Gastrocnemius medialis (tissue), 4 donors: ENCODE data around the gene KLKB1. TPM values are rescaled to one million over a fixed set of nuclear protein-coding genes. Genes with fewer than 3 reads are reported as not detected.

ENCODE experiments used
- ATAC-seq, 2 donors: fragments of 150-250 bp; one replicate each; pipeline ENCODE4 v1.9.1; 2016
- DNase-seq, 2 donors: peaks; one replicate each; pipeline ENCODE4 v3.0.0-alpha.2; 2019
- H3K27ac ChIP-seq, 4 donors: fragments of 200-600 bp; sonication (generic); 1 replicate in 1 of 4; 2 replicates in 3 of 4; pipeline ENCODE4 v1.5.1; 2016 to 2018; ENCODE audit warnings: mild to moderate bottlenecking in 2 of 4, moderate library complexity in 1 of 4
- H3K27me3 ChIP-seq, 3 donors: fragments of 200-600 bp; sonication (generic) in 2 of 3; 1 replicate in 1 of 3; 2 replicates in 2 of 3; pipeline versions ENCODE4 v1.5.1 to v1.6.0; 2016 to 2019; ENCODE audit warnings: mild to moderate bottlenecking in 1 of 3, moderate library complexity in 1 of 3
- H3K36me3 ChIP-seq, 2 donors: fragments of 200-600 bp; sonication (generic) in 1 of 2; one replicate each; pipeline ENCODE4 v1.5.1; 2017 to 2018
- H3K4me1 ChIP-seq, 2 donors: fragments of 200-600 bp; sonication (generic) in 1 of 2; one replicate each; pipeline ENCODE4 v1.5.1; 2016 to 2017; ENCODE audit warnings: mild to moderate bottlenecking in 2 of 2
- H3K4me3 ChIP-seq, 4 donors: fragments of 200-600 bp; sonication (generic) in 3 of 4; 1 replicate in 1 of 4; 2 replicates in 3 of 4; pipeline ENCODE4 v1.5.1; 2016 to 2019; ENCODE audit warnings: mild to moderate bottlenecking in 2 of 4
- H3K9me3 ChIP-seq, 3 donors: fragments of 200-600 bp; sonication (generic) in 2 of 3; 1 replicate in 1 of 3; 2 replicates in 2 of 3; pipeline ENCODE4 v1.5.1; 2016 to 2019
- CTCF ChIP-seq, 5 experiments: fragments of 450-650 bp in 3 of 5; fragments of 200-600 bp in 2 of 5; sonication (generic) in 2 of 5; IDR thresholded peaks in 4 of 5; conservative IDR thresholded peaks in 1 of 5; 1 replicate in 4 of 5; 2 replicates in 1 of 5; pipeline ENCODE4 v1.5.1; 2016 to 2019; ENCODE audit warnings: antibody characterized with exemption in 5 of 5, mild to moderate bottlenecking in 3 of 5, moderate library complexity in 3 of 5
- POLR2A ChIP-seq, 2 donors: fragments of 450-650 bp; IDR thresholded peaks; one replicate each; pipeline ENCODE4 v1.6.1; 2017; ENCODE audit warnings: antibody characterized with exemption in 2 of 2, mild to moderate bottlenecking in 2 of 2, moderate library complexity in 2 of 2
- in situ Hi-C, 4 donors: fragments of 200-750 bp; cut with MboI; loops; one replicate each; pipeline versions ENCODE4 v1.15.0 to v1.8.0; 2017; ENCODE audit warnings: low sequenced_read_pairs in 4 of 4
- intact Hi-C: fragments of 100-400 bp; cut with DNase I; formaldehyde crosslinking; loops from one replicate; pipeline ENCODE4 v1.15.1; 2023; ENCODE audit warnings: low total_unique reads
- total RNA-seq, 4 donors: library from RNA; depleted of rRNA; stranded (reverse); fragments of >200 nt; gene quantifications; one replicate each; pipeline versions ENCODE4 v1.1.0 to v1.2.3, GENCODE V29; 2016

Gene KLKB1
- total RNA-seq, 4 donors from 2014 or later: 0.20 to 0.40 TPM; not detected in 2

DNA sequence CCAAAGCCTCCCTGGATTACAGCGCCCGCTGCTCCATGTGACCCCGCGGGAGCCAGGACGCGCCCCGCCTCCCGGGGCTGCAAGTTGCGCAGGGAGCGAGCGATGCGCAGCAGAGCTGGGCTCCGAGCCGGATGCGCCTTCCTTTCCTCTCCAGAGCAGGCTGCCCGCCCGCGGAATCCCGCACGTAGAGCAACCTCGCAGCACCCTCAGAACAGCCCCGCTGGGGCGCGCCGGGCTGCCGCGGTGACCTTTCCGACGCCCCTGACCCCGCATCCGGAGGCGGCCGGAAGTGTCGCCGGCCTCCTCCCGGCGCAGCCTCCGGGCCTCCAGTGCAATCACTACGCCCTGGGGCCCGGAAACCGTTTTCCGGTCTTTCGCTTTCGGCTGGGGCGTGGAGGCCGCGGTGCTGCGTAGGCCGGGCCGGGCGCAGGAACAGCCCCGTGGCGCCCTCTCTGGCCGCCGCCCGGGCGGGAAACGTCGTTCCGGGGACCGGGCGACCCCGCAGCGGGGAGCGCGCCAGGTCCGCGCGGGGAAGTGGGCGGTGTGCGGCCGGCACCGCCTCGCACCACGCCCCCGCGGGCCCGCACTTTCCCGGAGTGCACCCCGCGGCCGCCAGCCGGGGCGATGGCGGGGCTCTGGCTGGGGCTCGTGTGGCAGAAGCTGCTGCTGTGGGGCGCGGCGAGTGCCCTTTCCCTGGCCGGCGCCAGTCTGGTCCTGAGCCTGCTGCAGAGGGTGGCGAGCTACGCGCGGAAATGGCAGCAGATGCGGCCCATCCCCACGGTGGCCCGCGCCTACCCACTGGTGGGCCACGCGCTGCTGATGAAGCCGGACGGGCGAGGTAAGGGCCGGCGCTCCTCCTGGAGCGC lies 35.9 kb upstream of the KLKB1 start, which contains the start of gene CYP4V2:
Gene CYP4V2 (plus strand): TSS at position 368 of the 866 bp plus-strand sequence. CDS start 257 bp downstream, at position 625.
- peak; percentile 85 for ATAC-seq
- intact Hi-C loops (loop anchor here (2.0 to 5.0 kb wide), 2 partner anchors 45 to 1544 kb away; partner anchors contain the start of genes CASP3 and PRIMPOL), in situ Hi-C loops (no loop called here)
- H3K4me1 ChIP-seq: peaks cover 22 to 27% of the 10 kb centered on the region in 2 donors
- peak; percentile 49 to 62 for DNase-seq
- no peaks in the 10 kb centered on the region for H3K9me3 ChIP-seq
- H3K27ac ChIP-seq: peak within 1 kb of the TSS; percentile 84 to 96 (median 90)
- no peaks in the 10 kb centered on the region for H3K36me3 ChIP-seq
- H3K4me3 ChIP-seq: peak within 1 kb of the TSS; percentile 74 to 96 (median 81)
- peak in 1 of 5 experiments; percentile 45 for TF ChIP-seq CTCF (IDR thresholded peaks at IDR 0.05 in 4 of 5, conservative IDR thresholded peaks at IDR 0.05 in 1 of 5)
- peak; percentile 32 to 47 for TF ChIP-seq POLR2A (IDR thresholded peaks at IDR 0.05)
- H3K27me3 ChIP-seq: no peaks in the 10 kb centered on the region

GRCh38 chr4:186192066-186192612 lies 35.2 kb upstream of the KLKB1 start:
- Histone ChIP-seq H3K9me3 (no peaks in the 10 kb centered on the region), H3K36me3 (no peaks in the 10 kb centered on the region), H3K4me3 (peak overlapping the region; percentile 74 to 96 (median 81)), H3K27me3 (no peaks in the 10 kb centered on the region), H3K27ac (peak overlapping the region; percentile 84 to 96 (median 90)), H3K4me1 (peaks cover 22 to 27% of the 10 kb centered on the region in 2 donors)
- ATAC-seq (peak; percentile 23 to 27), DNase-seq (peak in 1 of 2 donors; percentile 16)
- intact Hi-C loops: loop anchor here (5.0 kb wide), 1 partner anchor 1545 kb away; the partner anchor contains the start of genes CASP3 and PRIMPOL
- in situ Hi-C loops: no loop called here
- TF ChIP-seq POLR2A (IDR thresholded peaks at IDR 0.05): peak in 1 of 2 donors; percentile 3
- TF ChIP-seq CTCF (IDR thresholded peaks at IDR 0.05 in 4 of 5, conservative IDR thresholded peaks at IDR 0.05 in 1 of 5): no peak

GRCh38 chr4:186193851-186194250 lies 33.5 kb upstream of the KLKB1 start:
- Histone ChIP-seq H3K36me3 (no peaks in the 10 kb centered on the region), H3K4me1 (peaks cover 22 to 27% of the 10 kb centered on the region in 2 donors), H3K27me3 (no peaks in the 10 kb centered on the region), H3K4me3 (no peak overlapping the region), H3K27ac (peak overlapping the region in 3 of 4 donors; percentile 84 to 96 (median 92)), H3K9me3 (no peaks in the 10 kb centered on the region)
- DNase-seq (no peak), ATAC-seq (no peak)
- intact Hi-C loops (loop anchor here (5.0 kb wide), 1 partner anchor 1547 kb away; the partner anchor contains the start of genes CASP3 and PRIMPOL), in situ Hi-C loops (no loop called here)
- TF ChIP-seq POLR2A (IDR thresholded peaks at IDR 0.05) (no peak), CTCF (IDR thresholded peaks at IDR 0.05 in 4 of 5, conservative IDR thresholded peaks at IDR 0.05 in 1 of 5) (no peak)

DNA sequence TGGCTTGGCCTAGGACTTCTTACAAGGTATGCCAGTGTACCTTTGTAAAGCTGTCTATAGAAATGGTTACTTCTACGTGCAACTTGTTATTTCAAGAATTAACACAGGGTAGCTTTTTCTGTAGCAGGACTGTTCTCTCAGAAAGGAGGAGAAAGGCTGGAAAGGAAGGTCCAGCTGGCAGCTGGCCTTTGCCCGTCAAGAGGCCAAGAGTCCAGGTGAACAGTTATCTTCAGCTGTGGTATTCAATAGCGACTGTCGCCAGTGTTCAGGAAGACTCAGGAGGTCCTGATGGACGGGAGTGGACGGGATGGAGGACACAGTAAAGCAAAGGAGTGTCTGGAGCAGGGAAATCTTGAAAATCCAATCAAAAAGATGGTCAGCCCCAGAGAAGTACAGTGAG lies 31.2 kb upstream of the KLKB1 start:
- in situ Hi-C loops (no loop called here), intact Hi-C loops (no loop called here)
- no peak for TF ChIP-seq CTCF (IDR thresholded peaks at IDR 0.05 in 4 of 5, conservative IDR thresholded peaks at IDR 0.05 in 1 of 5)
- TF ChIP-seq POLR2A (IDR thresholded peaks at IDR 0.05): no peak
- Histone ChIP-seq H3K4me3 (no peak overlapping the region), H3K27me3 (no peaks in the 10 kb centered on the region), H3K36me3 (no peaks in the 10 kb centered on the region), H3K9me3 (no peaks in the 10 kb centered on the region), H3K4me1 (peaks cover 15 to 20% of the 10 kb centered on the region in 2 donors), H3K27ac (no peak overlapping the region)
- ATAC-seq: no peak
- no peak for DNase-seq
